GM12878 (cell line): ENCODE data around the gene SLC19A1. TPM values are rescaled to one million over a fixed set of nuclear protein-coding genes. Genes with fewer than 3 reads are reported as not detected.

Source experiments
- ATAC-seq: fragments of 200-7000 bp; cut with Tn5 transposase; 3 replicates; pipeline ENCODE4 v1.9.1; 2020; ENCODE audit warnings: mild to moderate bottlenecking, moderate library complexity
- BruUV-seq: library from RNA; stranded (reverse); fragments of 400-500 nt; replicated peaks from 2 replicates; lab custom pipeline; 2021; lab: Mats Ljungman, UMichigan
- CTCF ChIA-PET: fragments of 300-600 bp; sonication (Branson Sonifier 250); formaldehyde crosslinking; extraction: SDS; loops from one replicate; lab custom pipeline; 2021; ENCODE audit warnings: inconsistent platforms; lab: Yijun Ruan, JAX
- POLR2A ChIA-PET: fragments of 350-600 bp; formaldehyde crosslinking; extraction: SDS; loops from one replicate; lab custom pipeline; 2021; ENCODE audit warnings: inconsistent platforms; lab: Charles Lee
- RAD21 ChIA-PET: fragments of 300-600 bp; sonication (Branson Sonifier 250); formaldehyde crosslinking; loops from one replicate; lab custom pipeline; 2023; ENCODE audit warnings: antibody characterized with exemption; ENCODE audit not compliant: unreplicated experiment; lab: Charles Lee
- SMC1A ChIA-PET: fragments of 300-600 bp; sonication (Branson Sonifier 250); formaldehyde crosslinking; loops from one replicate; lab custom pipeline; 2023; ENCODE audit not compliant: unreplicated experiment, uncharacterized antibody; lab: Charles Lee
- DNase-seq: peaks from one replicate; pipeline ENCODE4 v3.0.0-alpha.2; 2011; ENCODE audit warnings: low read depth, low spot score
- FAIRE-seq: peaks from 3 replicates; lab custom pipeline; 2011; peaks lifted over from hg19 to GRCh38; lab: Jason Lieb, UNC
- H2AFZ ChIP-seq: 2 replicates; pipeline ENCODE4 v1.6.0; 2011; ENCODE audit warnings: low read depth, low read length, control low read depth; ENCODE audit not compliant: control insufficient read depth
- H3K27ac ChIP-seq: 2 replicates; pipeline ENCODE4 v1.5.1; 2011; ENCODE audit warnings: control low read depth; ENCODE audit not compliant: control insufficient read depth, insufficient read depth
- H3K27me3 ChIP-seq, 2 experiments: replicated peaks in 1 of 2; 2 replicates each; pipeline versions ENCODE4 v1.6.0 to v1.6.1; 2011; ENCODE audit warnings: low read length in 1 of 2; ENCODE audit not compliant: control insufficient read depth in 2 of 2, insufficient read depth in 2 of 2
- H3K36me3 ChIP-seq, 2 experiments: 2 replicates each; pipeline ENCODE4 v1.5.1; 2011; ENCODE audit warnings: low read length in 1 of 2; ENCODE audit not compliant: control insufficient read depth in 2 of 2, insufficient read depth in 2 of 2
- H3K4me1 ChIP-seq: 2 replicates; pipeline ENCODE4 v1.6.1; 2011; ENCODE audit warnings: mild to moderate bottlenecking, low read length, moderate library complexity, mixed read lengths; ENCODE audit not compliant: control insufficient read depth, insufficient read depth
- H3K4me2 ChIP-seq: 2 replicates; pipeline ENCODE4 v1.6.0; 2011; ENCODE audit warnings: control low read depth; ENCODE audit not compliant: control insufficient read depth, insufficient read depth
- H3K4me3 ChIP-seq: fragments of 200-600 bp; sonication (generic); 2 replicates; pipeline ENCODE4 v1.5.1; 2016
- H3K79me2 ChIP-seq: 2 replicates; pipeline ENCODE4 v1.6.0; 2011; ENCODE audit warnings: low read length; ENCODE audit not compliant: control insufficient read depth, insufficient read depth
- H3K9ac ChIP-seq: 2 replicates; pipeline ENCODE4 v1.8.0; 2011; ENCODE audit warnings: low read length, control low read depth, mixed read lengths; ENCODE audit not compliant: control insufficient read depth, insufficient read depth
- H3K9me3 ChIP-seq: replicated peaks from 3 replicates; pipeline ENCODE4 v1.5.1; 2011; ENCODE audit warnings: mild to moderate bottlenecking, low read length; ENCODE audit not compliant: control insufficient read depth, insufficient read depth
- H4K20me1 ChIP-seq: 2 replicates; pipeline ENCODE4 v1.6.0; 2011; ENCODE audit not compliant: control insufficient read depth, insufficient read depth
- CEBPB ChIP-seq, 2 experiments: fragments of 150-350 bp in 1 of 2; IDR thresholded peaks; 2 replicates each; pipeline ENCODE4 v1.6.1; 2012 to 2014; ENCODE audit warnings: low read depth in 2 of 2, low read length in 2 of 2, borderline replicate concordance in 1 of 2, inconsistent platforms in 1 of 2
- ESRRA ChIP-seq: IDR thresholded peaks from 2 replicates; pipeline ENCODE4 v1.6.1; 2012; ENCODE audit warnings: mild to moderate bottlenecking, low read length, improper control_type of control experiment
- FOXM1 ChIP-seq: IDR thresholded peaks from 2 replicates; pipeline ENCODE4 v1.6.1; 2012; ENCODE audit warnings: low read depth, mild to moderate bottlenecking, inconsistent platforms, low read length, moderate library complexity
- HSF1 ChIP-seq: fragments of 150-350 bp; IDR thresholded peaks from 2 replicates; pipeline ENCODE4 v1.6.1; 2014; ENCODE audit warnings: mild to moderate bottlenecking, low read depth, low read length
- KAT2A ChIP-seq: conservative IDR thresholded peaks from 2 replicates; pipeline ENCODE4 v1.6.1; 2011; ENCODE audit warnings: low read depth, low read length; ENCODE audit not compliant: control insufficient read depth
- RAD21 ChIP-seq: IDR thresholded peaks from 2 replicates; pipeline ENCODE4 v1.6.1; 2011; ENCODE audit warnings: mild to moderate bottlenecking, low read depth, low read length, moderate library complexity; ENCODE audit not compliant: insufficient read depth
- SIX5 ChIP-seq: IDR thresholded peaks from 2 replicates; pipeline ENCODE4 v1.6.1; 2011; ENCODE audit warnings: mild to moderate bottlenecking, low read depth, low read length, moderate library complexity; ENCODE audit not compliant: severe bottlenecking
- STAT1 ChIP-seq: fragments of 450-650 bp; conservative IDR thresholded peaks from 2 replicates; pipeline ENCODE4 v1.6.1; 2014; ENCODE audit warnings: antibody characterized with exemption, mild to moderate bottlenecking
- ZNF24 ChIP-seq: fragments of 450-650 bp; IDR thresholded peaks from 2 replicates; pipeline ENCODE4 v1.6.1; 2017; ENCODE audit warnings: antibody characterized with exemption, mild to moderate bottlenecking
- ZNF592 ChIP-seq: fragments of 450-650 bp; IDR thresholded peaks from 2 replicates; pipeline ENCODE4 v1.6.1; 2017; ENCODE audit warnings: mild to moderate bottlenecking, moderate library complexity
- WGBS: methylation state at CpG from one replicate; pipeline ENCODE4 v1.1.6; 2016; ENCODE audit warnings: low lambda C conversion rate; ENCODE audit not compliant: insufficient replicate concordance, insufficient coverage; ENCODE audit errors: missing lambda C conversion rate; 5-methylcytosine and 5-hydroxymethylcytosine counted together
- in situ Hi-C: fragments of 300-500 bp; cut with MboI; formaldehyde crosslinking; loops from 9 replicates; pipeline ENCODE4 v1.14.3; 2018; ENCODE audit warnings: mixed read lengths
- intact Hi-C: fragments of 100-400 bp; cut with micrococcal nuclease; formaldehyde crosslinking; loops from one replicate; pipeline ENCODE4 v1.14.2; 2022; ENCODE audit not compliant: unreplicated experiment
- polyA plus RNA-seq, 11 experiments: library from polyadenylated mRNA; depleted of rRNA in 4 of 11; unstranded in 6 of 11; stranded (reverse) in 5 of 11; fragments of >200 nt; fragmentation: Nextera tagmentation in 4 of 11; fragmentation: Illumina TruSeq in 1 of 11; extraction: Ambion mirVana in 4 of 11; extraction: Trizol in 1 of 11; gene quantifications; 1 replicate in 1 of 11; 2 replicates in 10 of 11; pipeline versions ENCODE4 v1.2.1 to v1.2.3, GENCODE V29; 2011 to 2016; ENCODE audit warnings: inconsistent platforms in 2 of 11, missing spikeins in 2 of 11, low read depth in 1 of 11
- total RNA-seq, 4 experiments: library from RNA; depleted of rRNA in 3 of 4; stranded (reverse); fragments of >200 nt in 3 of 4; fragmentation: Illumina TruSeq in 1 of 4; extraction: Trizol in 1 of 4; gene quantifications; 2 replicates each; pipeline versions ENCODE4 v1.2.1 to v1.2.3, GENCODE V29; 2013 to 2021

Gene SLC19A1
- total and polyA plus RNA-seq, 10 of the 15 experiments (the other 5 are each of a cell fraction or from before 2014, with no cell fraction given) = 0.42 to 49.7 (median 12.2) TPM

- TF ChIP-seq RAD21 (no peak), KAT2A (no peak), ESRRA (no peak)
- TF ChIP-seq, all 136 proteins: peak for 0
Observed at GRCh38 chr21:45467221-45467779, 74.9 kb downstream of the SLC19A1 start (continued).

GRCh38 chr21:45466330-45467220 lies 75.7 kb downstream of the SLC19A1 start:
- Histone ChIP-seq H3K79me2 (no peaks in the 10 kb centered on the region), H3K4me1 (no peaks in the 10 kb centered on the region), H3K4me3 (no peak overlapping the region), H4K20me1 (no peaks in the 10 kb centered on the region), H3K36me3 (no peaks in the 10 kb centered on the region), H2AFZ (no peak overlapping the region), H3K9ac (no peak overlapping the region), H3K27ac (no peak overlapping the region), H3K9me3 (no peaks in the 10 kb centered on the region)
- in situ Hi-C loops = loop anchor here (25.0 kb wide), 1 partner anchor 346 kb away; no protein-coding TSS in a partner anchor
- RAD21 ChIA-PET = no interaction called here
- CTCF ChIA-PET = no interaction called here
- DNase-seq (no peak), FAIRE-seq (no peak), ATAC-seq (no peak)
- POLR2A ChIA-PET = no interaction called here
- BruUV-seq = no TSS peak
- 63% methylated on average over 30 of the region's 30 CpGs for WGBS
- TF ChIP-seq HSF1 (no peak), ZNF24 (no peak), SIX5 (no peak), FOXM1 (no peak), CEBPB (IDR thresholded peaks at IDR 0.05; ENCODE audit: borderline replicate concordance in 1 of 2, low read depth in 2 of 2, low read length in 2 of 2) (no peak), ZNF592 (no peak), STAT1 (no peak)
- TF ChIP-seq, all 136 proteins: peak for 0
- no peak overlapping the region for H3K4me2 ChIP-seq
- SMC1A ChIA-PET = no interaction called here
- intact Hi-C loops = no loop called here
- no peaks in the 10 kb centered on the region for H3K27me3 ChIP-seq
